Astrocyte of the spinal cord (primary cell): ENCODE measurements around the gene SH3BGR.
"Not testable (repeated sequence)": the region's sequence is repeated elsewhere in the genome, so short reads cannot be mapped to it uniquely, and the experiment has no call there.

Experiments
- DNase-seq: peaks from one replicate; pipeline ENCODE4 v3.0.0; 2011; ENCODE audit warnings: low read depth, low spot score
- H3K4me3 ChIP-seq: 2 replicates; pipeline ENCODE4 v1.5.1; 2011; ENCODE audit warnings: low read depth, mild to moderate bottlenecking, low read length, moderate library complexity
- CTCF ChIP-seq: IDR thresholded peaks from 2 replicates; pipeline ENCODE4 v1.5.1; 2012; ENCODE audit warnings: low read depth, mild to moderate bottlenecking, low read length, inconsistent platforms
- in situ Hi-C: cut with HindIII; loops from 2 replicates; pipeline ENCODE4 v1.10.0; 2017; ENCODE audit warnings: low sequenced_read_pairs

Gene SH3BGR

DNA sequence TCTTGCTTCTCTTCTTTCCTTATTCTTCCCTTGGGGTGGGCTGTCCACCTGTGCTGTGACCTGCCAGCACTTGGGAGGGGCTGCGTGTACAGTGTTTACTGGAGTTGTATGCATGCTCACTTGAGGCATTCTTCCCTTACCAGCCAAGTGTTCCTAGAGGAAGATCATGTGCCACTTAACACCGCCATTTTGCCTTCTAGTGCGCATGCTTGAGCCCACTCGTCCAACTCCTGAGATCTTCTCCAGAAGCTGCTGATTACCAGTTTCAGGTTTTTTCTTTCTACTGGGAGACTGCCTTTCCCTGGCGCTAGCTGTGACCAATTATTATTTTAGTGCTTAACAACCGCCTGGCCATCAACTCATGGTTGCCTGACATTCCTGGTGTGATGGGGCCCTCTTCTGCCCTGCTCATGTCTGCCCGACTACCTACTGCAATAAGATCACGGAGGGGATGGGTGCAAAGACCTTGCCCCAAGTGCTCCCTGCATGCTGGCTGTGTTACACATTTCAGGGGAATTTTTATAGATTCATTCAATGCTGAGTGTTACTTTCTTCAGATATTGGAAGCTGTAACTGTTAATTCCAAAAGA lies 86.8 kb downstream of the SH3BGR start:
- no peak overlapping the region for H3K4me3 ChIP-seq
- TF ChIP-seq CTCF = no peak
- no peak for DNase-seq
- in situ Hi-C loops = no loop called here

DNA sequence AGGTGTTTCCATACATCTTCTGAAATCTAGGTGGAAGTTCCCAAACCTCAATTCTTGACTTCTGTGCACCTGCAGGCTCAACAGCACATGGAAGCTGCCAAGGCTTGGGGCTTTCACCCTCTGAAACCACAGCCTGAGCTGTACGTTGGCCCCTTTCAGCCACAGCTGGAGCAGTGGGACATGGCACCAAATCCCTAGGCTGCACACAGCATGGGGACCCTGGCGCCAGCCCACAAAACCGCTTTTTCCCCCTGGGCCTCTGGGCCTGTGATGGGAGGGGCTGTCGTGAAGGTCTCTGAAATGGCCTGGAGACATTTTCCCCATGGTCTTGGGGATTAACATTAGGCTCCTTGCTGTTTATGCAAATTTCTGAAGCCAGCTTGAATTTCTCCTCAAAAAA lies 88.6 kb downstream of the SH3BGR start:
- DNase-seq, in situ Hi-C loops, H3K4me3 ChIP-seq: not testable (repeated sequence)

GRCh38 chr21:39542736-39543135 lies 91.0 kb downstream of the SH3BGR start:
- no peak for DNase-seq
- in situ Hi-C loops = no loop called here
- TF ChIP-seq CTCF = no peak

GRCh38 chr21:39546522-39546921 lies 94.8 kb downstream of the SH3BGR start:
- DNase-seq = no peak
- in situ Hi-C loops = no loop called here
- TF ChIP-seq CTCF = no peak
- no peak overlapping the region for H3K4me3 ChIP-seq

More at GRCh38 chr21:39542736-39543135, 91.0 kb downstream of the SH3BGR start:
- H3K4me3 ChIP-seq = no peak overlapping the region

DNA sequence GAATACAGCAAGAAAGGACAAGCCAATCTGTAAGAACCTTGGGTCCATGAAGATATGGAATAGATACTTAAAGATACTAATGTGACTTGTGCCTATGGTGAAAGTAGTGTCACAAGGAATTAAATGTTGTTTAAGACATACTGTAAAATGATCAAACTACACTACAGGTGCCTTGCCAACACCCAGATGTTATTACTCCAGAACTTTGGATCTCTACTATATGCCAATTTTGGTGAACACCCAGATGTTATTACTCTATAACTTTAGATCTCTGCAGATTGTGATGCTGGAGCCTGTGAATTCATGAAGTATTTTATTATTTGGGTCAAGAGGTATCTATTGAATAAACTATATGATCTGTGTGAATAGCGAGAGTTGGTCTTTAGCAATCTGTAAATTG lies 101.1 kb downstream of the SH3BGR start:
- H3K4me3 ChIP-seq = no peak overlapping the region
- DNase-seq = no peak
- in situ Hi-C loops = no loop called here
- no peak for TF ChIP-seq CTCF

DNA sequence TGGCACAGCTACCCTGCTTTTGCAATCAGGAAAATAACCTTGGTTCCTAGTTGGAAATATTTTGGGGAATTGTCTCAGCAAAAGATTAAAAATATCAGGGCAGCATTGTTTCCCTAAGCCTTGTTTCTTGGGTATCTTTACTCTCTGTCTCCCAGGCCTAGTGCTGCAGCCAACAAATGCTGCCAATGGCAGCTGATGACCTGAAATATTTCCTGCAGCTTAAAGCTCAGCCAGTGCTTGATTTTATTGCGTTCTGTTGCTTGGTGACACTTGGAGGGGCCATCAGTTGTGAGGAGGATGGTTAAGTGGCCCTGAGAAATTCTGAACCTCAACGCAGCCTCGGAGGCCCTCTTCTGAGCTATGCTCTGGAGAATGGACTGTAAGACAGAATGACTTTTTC lies 101.6 kb downstream of the SH3BGR start:
- H3K4me3 ChIP-seq = no peak overlapping the region
- in situ Hi-C loops = no loop called here
- no peak for TF ChIP-seq CTCF
- DNase-seq = no peak

DNA sequence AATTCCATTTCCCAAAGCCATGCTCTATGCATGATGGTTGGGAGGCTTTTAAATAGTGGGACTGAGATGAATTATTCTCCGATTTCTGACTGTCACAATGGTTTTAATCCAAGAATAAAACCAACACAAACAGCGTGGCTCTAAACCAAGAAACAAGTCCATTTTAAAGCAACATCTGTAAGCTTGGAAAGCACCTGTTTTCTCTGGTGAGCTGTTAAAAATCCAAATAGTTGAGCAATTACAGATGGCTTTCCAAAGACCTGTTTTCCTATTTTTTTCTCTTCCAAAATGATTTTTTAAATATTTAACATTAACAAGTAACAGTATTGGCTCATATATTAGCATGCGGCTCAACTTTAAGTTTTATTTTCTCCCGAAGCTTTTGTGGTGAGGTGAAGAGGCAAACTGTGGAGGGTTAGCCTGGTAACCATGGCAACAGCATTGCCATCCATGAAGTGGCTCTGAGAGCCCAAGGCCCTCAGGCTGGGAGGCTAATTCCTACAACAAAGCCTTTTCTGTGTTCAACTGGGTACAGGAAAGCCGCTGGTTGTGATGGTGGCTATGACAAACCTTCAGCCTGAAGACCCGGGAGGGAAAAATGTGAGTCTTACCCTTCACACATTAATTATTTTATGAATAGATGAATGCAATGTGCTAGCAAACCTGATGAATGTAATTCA lies 104.3 kb downstream of the SH3BGR start:
- TF ChIP-seq CTCF = no peak
- in situ Hi-C loops = no loop called here

More for the DNA sequence above, 104.3 kb downstream of the SH3BGR start:
- DNase-seq = no peak
- H3K4me3 ChIP-seq = no peak overlapping the region
